ENCODE data around the gene PPAN.

DNA sequence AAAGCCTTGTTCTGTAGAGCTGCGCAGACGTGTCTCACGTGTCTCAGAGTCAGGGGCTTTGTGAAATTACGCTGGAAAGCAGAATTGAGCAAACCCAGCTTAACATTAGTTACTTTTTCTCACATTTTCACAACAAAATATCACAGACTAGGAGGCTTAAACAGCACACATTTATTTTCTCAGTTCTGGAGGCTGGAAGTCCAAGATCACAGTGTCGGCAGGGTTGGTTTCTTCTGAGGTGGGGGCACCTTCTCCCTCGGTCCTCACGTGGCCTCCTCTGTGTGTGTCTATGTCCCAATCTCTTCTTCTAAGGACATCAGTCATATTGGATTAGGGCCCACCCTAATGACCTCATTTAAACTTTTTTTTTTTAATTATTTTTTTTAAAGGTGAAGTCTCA is 18.3 kb downstream of the PPAN start:
- TF ChIP-seq, protein P1, sequence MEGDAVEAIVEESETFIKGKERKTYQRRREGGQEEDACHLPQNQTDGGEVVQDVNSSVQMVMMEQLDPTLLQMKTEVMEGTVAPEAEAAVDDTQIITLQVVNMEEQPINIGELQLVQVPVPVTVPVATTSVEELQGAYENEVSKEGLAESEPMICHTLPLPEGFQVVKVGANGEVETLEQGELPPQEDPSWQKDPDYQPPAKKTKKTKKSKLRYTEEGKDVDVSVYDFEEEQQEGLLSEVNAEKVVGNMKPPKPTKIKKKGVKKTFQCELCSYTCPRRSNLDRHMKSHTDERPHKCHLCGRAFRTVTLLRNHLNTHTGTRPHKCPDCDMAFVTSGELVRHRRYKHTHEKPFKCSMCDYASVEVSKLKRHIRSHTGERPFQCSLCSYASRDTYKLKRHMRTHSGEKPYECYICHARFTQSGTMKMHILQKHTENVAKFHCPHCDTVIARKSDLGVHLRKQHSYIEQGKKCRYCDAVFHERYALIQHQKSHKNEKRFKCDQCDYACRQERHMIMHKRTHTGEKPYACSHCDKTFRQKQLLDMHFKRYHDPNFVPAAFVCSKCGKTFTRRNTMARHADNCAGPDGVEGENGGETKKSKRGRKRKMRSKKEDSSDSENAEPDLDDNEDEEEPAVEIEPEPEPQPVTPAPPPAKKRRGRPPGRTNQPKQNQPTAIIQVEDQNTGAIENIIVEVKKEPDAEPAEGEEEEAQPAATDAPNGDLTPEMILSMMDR (conservative IDR thresholded peaks at IDR 0.05): no peak
- no peak for TF ChIP-seq ZFX (IDR thresholded peaks at IDR 0.05)
